Stomach (tissue), 9 donors: Measurements from ENCODE around the gene CUEDC1. TPM values are rescaled to one million over a fixed set of nuclear protein-coding genes. Genes with fewer than 3 reads are reported as not detected.

Experiments
- DNase-seq, 2 donors: peaks; one replicate each; pipeline versions ENCODE4 v3.0.0 to v3.0.0-alpha.2; 2013 to 2019
- H3K27ac ChIP-seq, 5 donors: fragments of 200-600 bp in 4 of 5; sonication (generic) in 4 of 5; one replicate each; pipeline ENCODE4 v1.5.1; 2013 to 2019; ENCODE audit warnings: mild to moderate bottlenecking in 1 of 5, moderate library complexity in 1 of 5
- H3K27me3 ChIP-seq, 3 donors: fragments of 200-600 bp; sonication (generic); one replicate each; pipeline ENCODE4 v1.5.1; 2017 to 2019; ENCODE audit warnings: mixed run types in 1 of 3
- H3K36me3 ChIP-seq, 4 donors: fragments of 200-600 bp; sonication (generic); 1 replicate in 3 of 4; 2 replicates in 1 of 4; pipeline ENCODE4 v1.5.1; 2016 to 2019
- H3K4me1 ChIP-seq, 4 donors: fragments of 200-600 bp; sonication (generic); one replicate each; pipeline ENCODE4 v1.5.1; 2016 to 2019
- H3K4me3 ChIP-seq, 4 donors: fragments of 200-600 bp; sonication (generic) in 3 of 4; one replicate each; pipeline ENCODE4 v1.5.1; 2016 to 2019; ENCODE audit warnings: mild to moderate bottlenecking in 1 of 4
- H3K9me3 ChIP-seq, 4 donors: fragments of 200-600 bp; sonication (generic); one replicate each; pipeline ENCODE4 v1.5.1; 2016 to 2019
- EP300 ChIP-seq: sonication (generic); formaldehyde crosslinking; IDR thresholded peaks from one replicate; pipeline ENCODE4 v1.6.1; 2017; ENCODE audit warnings: antibody characterized with exemption
- POLR2A ChIP-seq, 4 donors: fragments of 450-650 bp; IDR thresholded peaks; one replicate each; pipeline ENCODE4 v1.6.1; 2016; ENCODE audit warnings: antibody characterized with exemption in 4 of 4, control low read depth in 2 of 4, mild to moderate bottlenecking in 1 of 4, moderate library complexity in 1 of 4
- POLR2AphosphoS5 ChIP-seq, 3 donors: sonication (generic); formaldehyde crosslinking; IDR thresholded peaks; one replicate each; pipeline ENCODE4 v1.6.1; 2016; ENCODE audit warnings: antibody characterized with exemption in 3 of 3
- WGBS, 5 donors: extraction: QIAGEN DNeasy Blood & Tissue Kit in 3 of 5; methylation state at CpG; one replicate each; pipeline versions ENCODE4 v1.1.5 to v1.1.7; 2013 to 2018; 5-methylcytosine and 5-hydroxymethylcytosine counted together
- intact Hi-C: fragments of 100-400 bp; cut with DNase I; formaldehyde crosslinking; loops from one replicate; pipeline ENCODE4 v1.15.1; 2023; ENCODE audit warnings: low total_unique reads
- polyA plus RNA-seq, 3 donors: library from polyadenylated mRNA; stranded (reverse); fragments of 200-250 nt; gene quantifications; one replicate each; pipeline ENCODE4 v1.2.3, GENCODE V29; 2013
- total RNA-seq, 5 donors: library from RNA; depleted of rRNA; stranded (reverse); fragments of >200 nt; gene quantifications; one replicate each; pipeline versions ENCODE4 v1.1.0 to v1.2.3, GENCODE V29; 2014 to 2016
- TF ChIP-seq, protein P1 (sequence below), 7 experiments: fragments of 450-650 bp in 4 of 7; fragments of 200-600 bp in 3 of 7; sonication (generic) in 3 of 7; IDR thresholded peaks; one replicate each; pipeline ENCODE4 v1.5.1; 2016 to 2019; ENCODE audit warnings: antibody characterized with exemption in 7 of 7, control low read depth in 2 of 7, mild to moderate bottlenecking in 1 of 7
- donor health status: healthy with polysubstance abuse.
- donor health status: Bipolar disorder and iron deficiency.
- donor health status: healthy.

CUEDC1 gene
- total and polyA plus RNA-seq, 8 donors, result 10.5 to 111 (median 21.7) TPM

DNA sequence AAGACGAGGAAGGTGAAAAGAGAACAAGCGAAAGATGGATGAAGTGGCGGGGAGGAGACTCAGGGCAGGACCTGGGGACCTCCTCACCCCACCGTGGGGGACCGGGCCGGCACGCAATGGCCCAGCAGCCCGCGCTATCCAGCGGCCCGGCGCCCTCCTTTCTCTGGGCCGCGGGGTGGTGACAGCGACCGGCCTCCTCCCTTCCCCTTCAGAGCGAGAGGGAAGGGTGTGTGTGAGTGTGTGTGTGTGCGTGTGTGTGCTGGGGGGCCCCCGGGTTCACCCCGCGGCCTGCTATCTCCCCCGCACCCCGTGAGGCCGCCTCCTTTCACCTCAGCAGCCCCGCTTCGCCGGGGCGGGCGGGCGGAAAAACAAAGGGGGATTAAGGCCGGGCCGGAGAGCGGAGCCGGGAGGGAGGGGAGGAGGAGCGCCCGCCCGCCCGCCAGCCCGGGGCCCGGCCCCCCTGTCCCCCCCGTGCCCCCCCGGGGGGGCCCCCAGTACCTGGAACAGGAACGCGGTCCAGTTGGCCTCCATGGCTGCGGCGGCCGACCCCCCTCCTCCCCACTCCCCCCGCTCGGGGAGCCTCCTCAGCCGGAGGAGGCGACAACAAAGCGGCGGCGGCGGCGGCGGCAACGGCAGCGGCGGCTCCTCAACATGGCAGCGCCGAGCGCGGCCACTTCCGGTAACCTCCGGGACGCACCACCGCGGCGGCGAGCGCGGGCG lies 32.5 kb upstream of the CUEDC1 start, which contains the start of gene VEZF1:
Gene VEZF1, minus strand, starts transcription at position 674 of the 720 bp plus-strand sequence. Its CDS starts 143 bp downstream, at position 531.
- TF ChIP-seq POLR2A (IDR thresholded peaks at IDR 0.05) (no peak), POLR2AphosphoS5 (IDR thresholded peaks at IDR 0.05) (peak; percentile 6 to 47 (median 17)), EP300 (no peak)
- TF ChIP-seq, protein P1, sequence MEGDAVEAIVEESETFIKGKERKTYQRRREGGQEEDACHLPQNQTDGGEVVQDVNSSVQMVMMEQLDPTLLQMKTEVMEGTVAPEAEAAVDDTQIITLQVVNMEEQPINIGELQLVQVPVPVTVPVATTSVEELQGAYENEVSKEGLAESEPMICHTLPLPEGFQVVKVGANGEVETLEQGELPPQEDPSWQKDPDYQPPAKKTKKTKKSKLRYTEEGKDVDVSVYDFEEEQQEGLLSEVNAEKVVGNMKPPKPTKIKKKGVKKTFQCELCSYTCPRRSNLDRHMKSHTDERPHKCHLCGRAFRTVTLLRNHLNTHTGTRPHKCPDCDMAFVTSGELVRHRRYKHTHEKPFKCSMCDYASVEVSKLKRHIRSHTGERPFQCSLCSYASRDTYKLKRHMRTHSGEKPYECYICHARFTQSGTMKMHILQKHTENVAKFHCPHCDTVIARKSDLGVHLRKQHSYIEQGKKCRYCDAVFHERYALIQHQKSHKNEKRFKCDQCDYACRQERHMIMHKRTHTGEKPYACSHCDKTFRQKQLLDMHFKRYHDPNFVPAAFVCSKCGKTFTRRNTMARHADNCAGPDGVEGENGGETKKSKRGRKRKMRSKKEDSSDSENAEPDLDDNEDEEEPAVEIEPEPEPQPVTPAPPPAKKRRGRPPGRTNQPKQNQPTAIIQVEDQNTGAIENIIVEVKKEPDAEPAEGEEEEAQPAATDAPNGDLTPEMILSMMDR (IDR thresholded peaks at IDR 0.05), result no peak
- peak within 1 kb of the TSS; percentile 97 to 100 (median 98) for H3K27ac ChIP-seq
- 0 to 1% (median 0%) methylated on average over 36 to 74 of the region's 74 CpGs for WGBS, 5 donors
- intact Hi-C loops, result no loop called here
- H3K4me1 ChIP-seq, result peaks cover 34 to 67% (median 48%) of the 10 kb centered on the region in 4 donors
- H3K36me3 ChIP-seq, result peaks cover 0 to 8% (median 4%) of the 10 kb centered on the region in 4 donors
- peak; percentile 78 to 94 for DNase-seq
- peak within 1 kb of the TSS; percentile 77 to 85 (median 82) for H3K4me3 ChIP-seq
- no peaks in the 10 kb centered on the region for H3K27me3 ChIP-seq
- no peaks in the 10 kb centered on the region for H3K9me3 ChIP-seq

DNA sequence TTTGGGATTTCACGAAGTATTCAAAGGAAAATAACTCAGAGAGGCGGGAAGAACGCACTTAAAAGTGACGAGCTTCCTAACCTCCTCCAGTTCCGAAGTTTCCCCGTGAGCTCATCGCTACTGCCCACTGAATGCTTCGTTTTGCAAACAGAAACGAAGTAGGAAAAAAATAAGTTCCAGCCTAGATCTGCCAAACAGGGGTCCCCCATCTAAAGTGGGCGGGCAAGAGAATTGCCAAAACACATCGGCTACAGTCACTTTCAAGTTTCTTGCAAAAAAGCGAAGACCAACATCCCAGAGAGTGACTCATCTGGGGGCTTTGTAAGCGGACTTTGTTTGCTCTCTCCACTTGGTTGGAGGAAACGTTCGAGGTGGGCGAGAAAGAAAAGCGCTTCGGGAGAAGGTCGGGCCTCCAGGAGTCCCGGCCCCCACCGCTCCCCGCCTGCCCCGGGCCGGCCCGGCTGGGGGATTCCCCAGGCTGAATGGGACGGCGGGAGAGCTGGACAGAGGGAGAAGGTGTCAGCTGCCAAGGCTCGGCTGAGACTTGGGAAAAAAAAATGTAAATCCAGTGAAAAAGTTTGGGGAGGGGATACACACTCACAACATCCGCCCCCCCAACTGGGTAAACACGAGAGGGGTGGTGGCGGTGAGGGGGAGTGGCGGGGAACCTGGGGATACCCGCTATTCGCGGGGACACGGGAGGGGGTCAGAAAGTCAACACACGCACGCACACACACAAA lies 31.8 kb upstream of the CUEDC1 start:
- Histone ChIP-seq H3K4me1 (peaks cover 41 to 68% (median 51%) of the 10 kb centered on the region in 4 donors), H3K9me3 (no peaks in the 10 kb centered on the region), H3K27ac (peak overlapping the region; percentile 97 to 100 (median 98)), H3K27me3 (no peaks in the 10 kb centered on the region), H3K36me3 (peaks cover 0 to 16% (median 11%) of the 10 kb centered on the region in 4 donors), H3K4me3 (peak overlapping the region; percentile 77 to 85 (median 82))
- intact Hi-C loops, result no loop called here
- TF ChIP-seq EP300 (no peak), POLR2AphosphoS5 (IDR thresholded peaks at IDR 0.05) (peak; percentile 58 to 81 (median 61))
- 0 to 1% (median 1%) methylated on average over 38 of the region's 38 CpGs for WGBS, 5 donors
- peak; percentile 46 to 86 for DNase-seq

DNA sequence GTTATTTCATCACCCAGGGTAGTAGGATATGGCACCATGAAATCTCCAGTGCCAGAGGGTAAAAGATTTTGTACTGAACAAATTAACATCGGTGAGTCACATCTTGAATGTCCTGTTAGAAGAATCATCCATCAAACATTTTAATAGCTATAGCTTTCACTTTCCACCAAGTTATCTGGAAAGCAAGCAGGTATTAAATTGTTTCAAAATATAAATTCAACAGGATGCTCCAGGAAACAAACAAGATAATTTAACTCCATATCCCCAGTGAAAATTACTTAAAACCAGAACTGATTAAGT lies 30.4 kb upstream of the CUEDC1 start:
- DNase-seq, result no peak
- Histone ChIP-seq H3K9me3 (no peaks in the 10 kb centered on the region), H3K27me3 (no peaks in the 10 kb centered on the region), H3K27ac (peak overlapping the region in 4 of 5 donors; percentile 97 to 100 (median 98)), H3K4me3 (peak overlapping the region in 2 of 4 donors; percentile 6 to 23), H3K4me1 (peaks cover 41 to 82% (median 58%) of the 10 kb centered on the region in 4 donors), H3K36me3 (peaks cover 6 to 27% (median 24%) of the 10 kb centered on the region in 4 donors)
- intact Hi-C loops, result no loop called here
- TF ChIP-seq POLR2A (IDR thresholded peaks at IDR 0.05) (no peak), POLR2AphosphoS5 (IDR thresholded peaks at IDR 0.05) (no peak), EP300 (no peak)
- TF ChIP-seq, protein P1 (IDR thresholded peaks at IDR 0.05), result no peak
- WGBS, 5 donors, result 7 to 24% (median 12%) methylated on average over 1 of the region's 1 CpG

DNA sequence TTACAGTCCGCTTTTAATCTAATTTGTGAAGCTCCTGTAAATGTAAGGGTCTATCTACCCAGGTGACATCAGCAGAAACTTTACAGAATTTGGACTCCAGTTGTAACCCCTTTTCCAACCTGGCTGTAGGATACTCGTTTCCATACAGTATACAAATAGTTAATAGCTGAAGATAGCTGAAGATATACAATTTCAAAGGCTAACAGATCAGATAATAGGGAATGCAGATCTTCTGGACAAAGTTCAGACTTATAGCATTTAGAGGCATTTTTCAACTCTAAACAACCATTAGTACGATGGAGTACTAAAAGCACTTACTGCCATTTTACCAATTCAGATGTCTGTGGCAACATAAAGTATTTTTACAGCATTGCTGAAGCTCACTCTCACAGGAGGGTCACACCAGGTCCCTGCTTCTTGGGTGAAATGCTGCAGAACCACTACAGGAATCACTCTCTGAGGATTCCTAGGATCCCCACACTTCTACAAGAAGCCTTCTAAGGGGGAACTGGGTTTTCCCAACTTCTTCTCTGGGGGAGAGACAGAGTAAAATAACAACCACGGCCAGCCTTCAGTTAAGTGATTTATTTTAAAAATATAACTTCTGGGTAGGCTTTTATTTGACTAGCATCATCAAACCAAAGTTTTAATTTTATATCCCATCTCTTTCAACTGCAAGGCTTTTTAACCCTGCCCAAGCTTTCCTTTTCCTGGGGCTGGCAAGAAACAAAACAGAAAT lies 29.9 kb upstream of the CUEDC1 start:
- no peak for TF ChIP-seq POLR2AphosphoS5 (IDR thresholded peaks at IDR 0.05)
- TF ChIP-seq, protein P1 (IDR thresholded peaks at IDR 0.05), result no peak
- TF ChIP-seq EP300, result no peak
- no peak for TF ChIP-seq POLR2A (IDR thresholded peaks at IDR 0.05)
- peaks cover 11 to 32% (median 29%) of the 10 kb centered on the region in 4 donors for H3K36me3 ChIP-seq
- 48 to 58% (median 53%) methylated on average over 4 of the region's 4 CpGs for whole genome bisulfite sequencing, 5 donors
- peak overlapping the region in 2 of 4 donors; percentile 6 to 23 for H3K4me3 ChIP-seq
- no peak for DNase-seq
- intact Hi-C loops, result no loop called here
- no peaks in the 10 kb centered on the region for H3K9me3 ChIP-seq
- H3K4me1 ChIP-seq, result peaks cover 41 to 82% (median 61%) of the 10 kb centered on the region in 4 donors
- H3K27ac ChIP-seq, result peak overlapping the region in 4 of 5 donors; percentile 97 to 100 (median 98)
- no peaks in the 10 kb centered on the region for H3K27me3 ChIP-seq
